Measurements from ENCODE around the gene NDUFB10. TPM values are rescaled to one million over a fixed set of nuclear protein-coding genes. Genes with fewer than 3 reads are reported as not detected.
"Not testable (repeated sequence)": the region's sequence is repeated elsewhere in the genome, so short reads cannot be mapped to it uniquely, and the experiment has no call there.

The NDUFB10 gene
- total and polyA plus RNA-seq, 2 donors, result 71.2 to 308 TPM

DNA sequence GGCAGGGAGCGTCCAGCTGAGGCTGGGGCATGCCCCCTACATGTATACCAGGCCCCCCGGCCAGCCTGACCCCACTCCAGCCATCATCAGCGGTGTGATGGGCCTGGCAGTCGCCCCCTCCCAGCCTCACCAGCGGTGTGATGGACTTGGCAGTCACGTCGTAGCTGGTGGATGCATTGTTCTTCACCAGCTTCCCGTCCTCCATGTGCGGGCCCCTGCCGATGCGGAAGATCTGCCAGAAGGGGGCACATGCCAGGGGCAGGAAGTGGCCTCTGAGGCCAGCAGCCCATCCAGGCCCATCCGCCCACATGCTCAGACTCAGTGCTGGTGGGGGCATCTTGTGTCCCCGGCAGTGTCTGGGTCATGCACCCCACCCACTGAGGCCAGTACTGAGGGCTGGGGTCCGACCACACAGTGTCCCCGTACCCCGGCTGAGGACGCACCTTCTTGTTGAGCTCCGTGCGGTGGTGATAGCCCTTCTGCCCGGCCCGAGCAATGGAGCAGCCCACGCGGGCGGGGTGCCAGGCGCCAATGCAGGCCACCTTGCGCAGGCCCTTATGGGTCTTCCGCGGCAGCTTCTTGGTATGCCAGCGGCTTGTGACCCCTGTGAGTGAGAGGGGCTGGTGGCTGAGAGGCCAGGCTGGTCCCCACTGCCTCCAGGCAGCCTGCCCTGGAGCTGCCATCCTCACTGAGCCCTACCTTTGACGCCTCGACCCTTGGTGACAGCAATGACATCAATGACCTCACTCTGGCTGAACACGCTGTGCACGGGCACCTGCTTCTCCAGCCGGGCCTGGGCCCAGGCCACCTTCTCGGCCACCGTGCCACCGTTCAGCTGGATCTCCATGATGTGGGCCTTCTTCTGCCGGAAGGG, 12.6 kb upstream of the NDUFB10 start:
- no peaks in the 10 kb centered on the region for H3K36me3 ChIP-seq (ENCODE audit: insufficient read depth)
- H3K4me1 ChIP-seq (ENCODE audit: insufficient read depth), result no peaks in the 10 kb centered on the region
- no peak overlapping the region for H3K27ac ChIP-seq (ENCODE audit: low read depth)
- H3K4me3 ChIP-seq (ENCODE audit: low read depth, low read length), result no peak overlapping the region
- no peak for DNase-seq (ENCODE audit: extremely low spot score)
- WGBS, result 86% methylated on average over 38 of the region's 38 CpGs

DNA sequence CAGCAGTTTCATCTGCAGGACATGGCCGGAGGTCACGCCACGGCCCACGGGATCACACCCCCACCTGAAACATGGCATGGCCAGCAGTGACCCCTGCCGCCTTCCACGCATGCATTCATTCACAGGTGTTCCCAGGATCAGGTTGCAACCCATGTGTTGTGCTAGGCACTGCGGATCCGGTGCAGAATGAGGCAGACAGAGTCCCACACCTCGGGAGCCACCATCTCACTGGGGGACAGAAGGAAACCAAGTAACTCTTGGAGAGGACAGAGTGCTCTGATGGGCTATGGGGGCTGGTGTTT, 12.0 kb upstream of the NDUFB10 start:
- Histone ChIP-seq H3K4me3 (ENCODE audit: low read depth, low read length) (no peak overlapping the region), H3K27ac (ENCODE audit: low read depth) (no peak overlapping the region), H3K4me1 (ENCODE audit: insufficient read depth) (no peaks in the 10 kb centered on the region), H3K36me3 (ENCODE audit: insufficient read depth) (no peaks in the 10 kb centered on the region)
- no peak for DNase-seq (ENCODE audit: extremely low spot score)
- 87% methylated on average over 9 of the region's 9 CpGs for WGBS

DNA sequence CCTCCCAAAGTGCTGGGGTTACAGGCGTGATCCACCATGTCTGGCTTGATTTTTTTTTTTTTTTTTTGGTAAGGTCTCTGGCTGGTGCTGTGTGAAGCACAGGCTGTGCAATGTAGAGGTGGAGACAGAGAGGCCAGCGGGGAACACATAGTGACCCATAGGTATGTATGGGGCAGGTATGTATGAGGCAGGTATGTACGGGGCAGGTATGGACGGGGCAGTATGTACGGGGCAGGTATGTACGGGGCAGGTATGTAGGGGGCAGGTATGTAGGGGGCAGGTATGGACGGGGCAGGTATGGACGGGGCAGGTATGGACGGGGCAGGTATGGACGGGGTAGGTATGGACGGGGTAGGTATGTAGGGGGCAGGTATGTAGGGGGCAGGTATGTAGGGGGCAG, 9.8 kb upstream of the NDUFB10 start:
- no peak for DNase-seq (ENCODE audit: extremely low spot score)
- H3K4me3 ChIP-seq (ENCODE audit: low read depth, low read length), result no peak overlapping the region
- no peak overlapping the region for H3K27ac ChIP-seq (ENCODE audit: low read depth)
- H3K4me1 ChIP-seq (ENCODE audit: insufficient read depth), result no peaks in the 10 kb centered on the region
- no peaks in the 10 kb centered on the region for H3K36me3 ChIP-seq (ENCODE audit: insufficient read depth)
- WGBS, result 83% methylated on average over 11 of the region's 11 CpGs

DNA sequence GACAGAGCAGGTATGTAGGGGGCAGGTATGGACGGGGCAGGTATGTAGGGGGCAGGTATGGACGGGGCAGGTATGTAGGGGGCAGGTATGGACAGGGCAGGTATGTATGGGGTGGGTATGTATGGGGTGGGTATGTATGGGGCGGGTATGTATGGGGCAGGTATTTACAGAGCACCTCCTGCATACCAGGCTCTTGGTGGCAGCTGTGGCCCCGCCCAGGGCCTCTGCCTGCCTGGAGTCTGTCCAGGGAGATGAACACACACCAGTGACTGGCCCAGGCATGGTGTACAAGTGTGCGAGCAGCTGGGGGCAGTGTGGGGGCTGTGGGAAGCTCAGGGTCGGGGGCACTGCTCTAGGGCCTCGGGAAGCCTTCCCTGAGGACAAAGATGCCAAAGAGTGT, 9.3 kb upstream of the NDUFB10 start:
- no peak overlapping the region for H3K4me3 ChIP-seq (ENCODE audit: low read depth, low read length)
- no peak for DNase-seq (ENCODE audit: extremely low spot score)

DNA sequence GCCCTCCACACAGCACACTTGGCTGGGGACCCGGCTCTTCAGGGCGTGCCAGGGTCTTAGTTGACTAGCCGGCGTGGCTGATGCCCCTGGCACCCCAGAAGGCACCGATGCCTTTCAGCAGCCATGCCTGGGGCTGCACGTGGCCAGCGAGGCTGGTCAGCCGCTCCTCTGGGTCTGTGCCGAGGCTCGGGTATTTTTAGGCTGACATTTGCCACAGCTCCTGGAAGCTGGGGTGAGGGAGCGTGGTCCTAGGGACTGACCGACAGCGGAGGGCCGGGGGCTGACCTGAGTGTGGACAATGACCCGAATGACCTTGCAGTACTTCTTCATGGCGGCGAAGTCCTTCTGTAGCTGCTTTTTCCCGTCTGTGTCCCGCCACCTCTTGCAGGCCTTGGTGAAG, 8.8 kb upstream of the NDUFB10 start:
- no peak for DNase-seq (ENCODE audit: extremely low spot score)
- Histone ChIP-seq H3K27ac (ENCODE audit: low read depth) (no peak overlapping the region), H3K4me1 (ENCODE audit: insufficient read depth) (no peaks in the 10 kb centered on the region), H3K4me3 (ENCODE audit: low read depth, low read length) (no peak overlapping the region), H3K36me3 (ENCODE audit: insufficient read depth) (no peaks in the 10 kb centered on the region)
- WGBS, result 81% methylated on average over 19 of the region's 19 CpGs

More for the DNA sequence above, 9.3 kb upstream of the NDUFB10 start:
- WGBS, result 73% methylated on average over 7 of the region's 7 CpGs
- Histone ChIP-seq H3K27ac (ENCODE audit: low read depth) (no peak overlapping the region), H3K4me1 (ENCODE audit: insufficient read depth) (no peaks in the 10 kb centered on the region), H3K36me3 (ENCODE audit: insufficient read depth) (no peaks in the 10 kb centered on the region)

DNA sequence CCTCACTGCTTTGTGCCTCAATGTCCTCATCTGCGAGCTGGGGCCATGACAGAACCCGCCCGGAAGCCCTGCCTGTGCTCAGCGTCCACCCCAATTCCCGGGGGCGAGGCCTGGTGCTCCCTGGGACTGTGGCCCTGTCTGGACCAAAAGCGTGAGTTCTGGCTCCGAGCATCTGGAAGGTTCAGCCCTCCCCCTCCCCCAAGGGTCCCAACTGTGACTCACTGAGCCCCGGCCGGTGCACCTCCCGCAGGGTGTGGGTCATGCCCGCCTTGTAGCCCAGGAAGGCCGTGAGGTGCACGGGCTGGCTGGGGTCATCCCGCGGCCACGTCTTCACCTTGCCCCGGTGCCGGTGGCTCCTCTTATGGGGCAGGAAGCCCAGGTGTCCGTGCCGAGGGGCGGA, 5.6 kb upstream of the NDUFB10 start:
- no peak for DNase-seq (ENCODE audit: extremely low spot score)

DNA sequence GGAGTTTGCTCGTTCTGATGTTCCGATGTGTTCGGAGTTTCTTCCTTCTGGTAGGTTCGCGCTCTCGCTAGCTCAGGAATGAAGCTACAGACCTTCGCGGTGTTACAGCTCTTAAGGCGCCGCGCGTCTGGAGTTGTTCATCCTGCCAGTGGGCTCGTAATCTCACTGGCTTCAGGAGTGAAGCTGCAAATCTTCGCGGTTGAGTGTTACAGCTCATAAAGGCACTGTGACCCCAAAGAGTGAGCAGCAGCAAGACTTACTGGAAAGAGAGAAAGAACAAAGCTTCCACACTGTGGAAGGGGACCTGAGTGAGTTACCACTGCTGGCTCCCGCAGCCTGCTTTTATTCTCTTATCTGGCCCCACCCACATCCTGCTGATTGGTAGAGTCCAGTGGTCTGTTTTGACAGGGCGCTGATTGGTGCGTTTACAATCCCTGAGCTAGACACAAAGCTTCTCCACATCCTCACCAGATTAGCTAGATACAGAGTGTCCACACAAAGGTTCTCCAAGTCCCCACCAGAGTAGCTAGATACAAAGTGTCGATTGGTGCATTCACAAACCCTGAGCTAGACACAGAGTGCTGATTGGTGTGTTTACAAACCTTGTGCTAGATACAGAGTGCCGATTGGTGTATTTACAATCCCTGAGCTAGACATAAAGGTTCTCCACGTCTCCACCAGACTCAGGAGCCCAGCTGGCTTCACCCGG, 1.8 kb upstream of the NDUFB10 start:
- DNase-seq (ENCODE audit: extremely low spot score); H3K36me3 ChIP-seq (ENCODE audit: insufficient read depth); H3K27ac ChIP-seq (ENCODE audit: low read depth); H3K4me1 ChIP-seq (ENCODE audit: insufficient read depth); H3K4me3 ChIP-seq (ENCODE audit: low read depth, low read length): not testable (repeated sequence)
- 86% methylated on average over 22 of the region's 22 CpGs for WGBS

More for the DNA sequence above, 5.6 kb upstream of the NDUFB10 start:
- Histone ChIP-seq H3K36me3 (ENCODE audit: insufficient read depth) (no peaks in the 10 kb centered on the region), H3K4me3 (ENCODE audit: low read depth, low read length) (no peak overlapping the region), H3K4me1 (ENCODE audit: insufficient read depth) (no peaks in the 10 kb centered on the region), H3K27ac (ENCODE audit: low read depth) (no peak overlapping the region)
- WGBS, result 87% methylated on average over 22 of the region's 22 CpGs

DNA sequence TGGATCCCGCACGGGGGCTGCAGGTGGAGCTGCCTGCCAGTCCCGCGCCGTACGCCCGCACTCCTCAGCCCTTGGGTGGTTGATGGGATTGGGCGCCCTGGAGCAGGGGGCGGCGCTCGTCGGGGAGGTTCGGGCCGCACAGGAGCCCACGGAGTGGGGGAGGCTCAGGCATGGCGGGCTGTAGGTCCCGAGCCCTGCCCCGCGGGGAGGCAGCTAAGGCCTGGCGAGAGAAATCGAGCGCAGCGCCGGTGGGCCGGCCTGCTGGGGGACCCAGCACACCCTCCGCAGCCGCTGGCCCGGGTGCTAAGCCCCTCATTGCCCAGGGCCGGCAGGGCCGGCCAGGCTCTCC, 1.2 kb upstream of the NDUFB10 start:
- not testable (repeated sequence) for H3K4me1 ChIP-seq (ENCODE audit: insufficient read depth); H3K4me3 ChIP-seq (ENCODE audit: low read depth, low read length); DNase-seq (ENCODE audit: extremely low spot score); H3K27ac ChIP-seq (ENCODE audit: low read depth); H3K36me3 ChIP-seq (ENCODE audit: insufficient read depth)
- WGBS, result 69% methylated on average over 30 of the region's 30 CpGs

DNA sequence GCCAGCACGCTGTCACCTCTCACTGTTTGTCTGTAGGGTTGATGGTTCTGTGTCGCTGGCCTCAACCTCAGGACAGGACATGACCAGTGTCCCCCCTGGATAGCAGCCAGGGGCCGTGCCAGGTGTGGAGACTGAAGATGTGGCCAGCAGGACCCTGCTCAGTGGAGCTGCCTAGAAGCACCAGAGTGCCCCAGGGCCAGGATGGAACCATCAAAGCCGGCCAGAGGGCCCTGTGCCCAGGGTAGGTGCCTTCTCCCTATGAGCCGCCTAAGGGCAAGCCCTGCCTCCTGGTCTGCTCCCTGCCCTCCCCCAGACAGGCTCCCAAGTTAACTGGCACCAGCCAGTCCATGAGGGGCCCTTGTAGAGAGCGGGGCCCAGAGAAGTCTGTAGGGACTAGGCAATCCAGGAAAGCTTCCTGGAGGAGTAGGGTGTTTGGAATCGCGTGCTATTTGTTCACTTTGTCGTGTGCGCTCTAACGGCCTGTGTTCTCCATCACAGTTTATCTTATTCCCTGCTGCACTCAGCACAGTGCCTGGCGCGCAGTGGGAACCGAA, 546 bp upstream of the NDUFB10 start:
- 39% methylated on average over 14 of the region's 14 CpGs for WGBS
- Histone ChIP-seq H3K4me1 (ENCODE audit: insufficient read depth) (no peaks in the 10 kb centered on the region), H3K4me3 (ENCODE audit: low read depth, low read length) (no peak overlapping the region), H3K36me3 (ENCODE audit: insufficient read depth) (no peaks in the 10 kb centered on the region), H3K27ac (ENCODE audit: low read depth) (no peak overlapping the region)
- no peak for DNase-seq (ENCODE audit: extremely low spot score)

DNA sequence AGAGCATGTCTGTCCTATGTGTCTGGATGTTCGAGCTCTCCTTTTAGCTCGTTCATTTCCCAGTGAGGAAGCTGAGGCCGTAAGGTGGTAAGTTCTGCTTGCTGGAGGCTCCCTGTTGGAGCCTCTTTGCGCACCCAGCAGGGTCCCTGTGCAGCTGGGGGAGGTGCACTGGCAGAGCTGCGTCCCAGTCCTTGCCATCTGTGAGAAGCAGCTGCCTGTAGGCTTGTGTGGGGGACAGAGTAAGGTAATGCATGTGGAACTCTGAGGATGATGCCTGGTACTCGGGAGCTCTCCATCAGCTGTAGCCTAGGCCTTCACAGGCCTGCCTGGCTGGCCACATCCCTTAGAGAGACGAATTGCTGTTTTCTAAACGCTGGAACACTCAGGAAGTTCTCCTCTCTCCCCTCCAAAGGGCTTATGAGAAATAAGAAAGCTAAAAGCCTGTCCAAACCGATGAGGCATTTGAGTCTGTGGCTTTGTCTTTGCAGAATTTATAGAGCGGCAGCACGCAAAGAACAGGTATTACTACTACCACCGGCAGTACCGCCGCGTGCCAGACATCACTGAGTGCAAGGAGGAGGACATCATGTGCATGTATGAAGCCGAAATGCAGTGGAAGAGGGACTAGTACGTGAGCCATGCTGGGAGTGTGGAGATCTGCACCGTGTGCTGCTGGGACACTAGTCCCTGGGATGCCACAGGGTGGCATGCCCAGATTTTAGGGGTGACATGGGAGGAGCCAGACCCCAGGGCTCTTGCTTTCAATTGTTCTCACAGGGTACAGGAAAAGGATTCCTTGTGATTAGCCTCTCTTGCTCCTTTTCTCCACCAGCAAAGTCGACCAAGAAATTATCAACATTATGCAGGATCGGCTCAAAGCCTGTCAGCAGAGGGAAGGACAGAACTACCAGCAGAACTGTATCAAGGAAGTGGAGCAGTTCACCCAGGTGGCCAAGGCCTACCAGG, 1.6 kb downstream of the NDUFB10 start:
- Histone ChIP-seq H3K27ac (ENCODE audit: low read depth) (no peak overlapping the region), H3K36me3 (ENCODE audit: insufficient read depth) (no peaks in the 10 kb centered on the region), H3K4me3 (ENCODE audit: low read depth, low read length) (no peak overlapping the region), H3K4me1 (ENCODE audit: insufficient read depth) (no peaks in the 10 kb centered on the region)
- no peak for DNase-seq (ENCODE audit: extremely low spot score)
- 51% methylated on average over 20 of the region's 20 CpGs for WGBS

DNA sequence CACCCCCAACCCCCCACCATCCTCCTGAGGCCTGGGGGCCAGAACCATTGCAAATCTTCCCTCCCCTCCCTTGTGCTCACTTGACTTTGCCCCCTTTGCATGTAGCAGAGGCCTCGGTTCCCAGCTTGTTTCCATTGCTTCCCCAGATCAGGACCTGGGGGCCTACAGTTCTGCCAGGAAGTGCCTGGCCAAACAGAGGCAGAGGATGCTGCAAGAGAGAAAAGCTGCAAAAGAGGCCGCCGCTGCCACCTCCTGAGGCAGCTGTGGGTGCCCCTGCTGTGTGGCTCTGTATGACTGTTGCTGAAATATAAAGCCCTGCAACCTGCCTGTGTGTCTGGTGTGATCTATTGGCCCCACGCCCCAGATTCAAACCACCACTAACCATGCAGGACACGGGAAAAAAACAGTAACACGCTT, 2.3 kb downstream of the NDUFB10 start:
- Histone ChIP-seq H3K36me3 (ENCODE audit: insufficient read depth) (no peaks in the 10 kb centered on the region), H3K4me3 (ENCODE audit: low read depth, low read length) (no peak overlapping the region), H3K4me1 (ENCODE audit: insufficient read depth) (no peaks in the 10 kb centered on the region), H3K27ac (ENCODE audit: low read depth) (no peak overlapping the region)
- 63% methylated on average over 6 of the region's 6 CpGs for WGBS
- DNase-seq (ENCODE audit: extremely low spot score), result no peak

DNA sequence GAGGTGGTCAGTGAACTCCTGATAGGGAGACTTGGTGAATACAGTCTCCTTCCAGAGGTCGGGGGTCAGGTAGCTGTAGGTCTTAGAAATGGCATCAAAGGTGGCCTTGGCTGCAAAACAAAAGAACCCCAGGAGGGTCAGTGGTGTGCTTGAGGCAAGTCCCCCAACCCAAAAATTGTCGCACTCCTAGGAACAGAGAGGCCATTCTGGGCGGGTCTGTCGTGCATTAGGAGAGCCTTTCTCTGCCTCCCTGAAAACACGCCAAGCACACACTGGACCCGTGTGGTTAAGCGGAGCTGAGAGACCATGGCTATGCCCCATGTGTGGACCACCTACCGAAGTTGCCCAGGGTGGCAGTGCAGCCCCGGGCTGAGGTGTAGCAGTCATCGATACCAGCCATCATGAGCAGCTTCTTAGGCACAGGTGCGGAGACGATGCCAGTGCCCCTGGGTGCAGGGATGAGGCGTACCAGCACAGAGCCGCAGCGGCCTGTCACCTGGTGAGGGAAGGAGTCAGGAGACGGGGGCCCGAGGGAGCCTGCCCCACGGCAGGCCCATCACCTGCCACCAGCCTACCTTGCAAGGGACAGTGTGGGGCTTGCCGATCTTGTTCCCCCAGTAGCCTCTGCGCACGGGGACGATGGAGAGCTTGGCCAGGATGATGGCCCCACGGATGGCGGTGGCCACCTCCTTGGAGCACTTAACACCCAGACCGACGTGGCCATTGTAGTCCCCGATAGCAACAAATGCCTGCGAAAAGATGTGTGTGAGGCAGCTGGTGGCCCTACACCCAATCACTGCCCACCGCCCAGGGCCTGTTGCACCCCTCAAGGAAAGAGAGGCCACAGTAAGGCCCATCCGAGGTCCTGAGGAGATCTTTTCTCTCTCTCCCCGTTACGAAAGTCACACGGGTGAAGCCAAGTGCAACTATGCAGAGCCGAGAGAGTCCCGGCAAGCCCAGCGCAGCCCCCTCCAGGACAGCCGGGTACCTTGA, 3.1 kb downstream of the NDUFB10 start:
- 89% methylated on average over 37 of the region's 37 CpGs for WGBS
- not testable (repeated sequence) for DNase-seq (ENCODE audit: extremely low spot score); H3K27ac ChIP-seq (ENCODE audit: low read depth); H3K4me1 ChIP-seq (ENCODE audit: insufficient read depth); H3K4me3 ChIP-seq (ENCODE audit: low read depth, low read length); H3K36me3 ChIP-seq (ENCODE audit: insufficient read depth)

Measured in urinary bladder (tissue), 4 donors.